GM23338 (cell line): ENCODE data around the gene CD276. TPM values are rescaled to one million over a fixed set of nuclear protein-coding genes. Genes with fewer than 3 reads are reported as not detected.

Experiments used
- ATAC-seq: fragments of 200-7000 bp; cut with Tn5 transposase; 3 replicates; pipeline ENCODE4 v1.9.1; 2020
- DNase-seq: peaks from one replicate; pipeline ENCODE4 v3.0.0-alpha.2; 2015; ENCODE audit warnings: low spot score
- H2AFZ ChIP-seq: fragments of 200-600 bp; sonication (generic); 2 replicates; pipeline ENCODE4 v1.8.0; 2016; ENCODE audit warnings: antibody characterized with exemption, mild to moderate bottlenecking, moderate library complexity
- H3F3A ChIP-seq: fragments of 200-600 bp; sonication (generic); replicated peaks from 2 replicates; pipeline ENCODE4 v1.8.0; 2017; ENCODE audit warnings: antibody characterized with exemption, mixed run types, low read depth
- H3K27ac ChIP-seq: fragments of 200-600 bp; sonication (generic); 2 replicates; pipeline ENCODE4 v1.6.1; 2016; ENCODE audit warnings: low read depth
- H3K27me3 ChIP-seq: fragments of 200-600 bp; sonication (generic); 2 replicates; pipeline ENCODE4 v1.8.0; 2016; ENCODE audit warnings: mild to moderate bottlenecking, mixed run types, moderate library complexity; ENCODE audit not compliant: insufficient read depth
- H3K36me3 ChIP-seq: fragments of 200-600 bp; sonication (generic); 2 replicates; pipeline ENCODE4 v1.8.0; 2016; ENCODE audit warnings: mild to moderate bottlenecking; ENCODE audit not compliant: insufficient read depth
- H3K4me1 ChIP-seq: fragments of 200-600 bp; sonication (generic); 2 replicates; pipeline ENCODE4 v1.8.0; 2016; ENCODE audit warnings: mild to moderate bottlenecking, moderate library complexity; ENCODE audit not compliant: insufficient read depth
- H3K4me2 ChIP-seq: fragments of 200-600 bp; sonication (generic); 2 replicates; pipeline ENCODE4 v1.7.1; 2017; ENCODE audit warnings: mixed run types
- H3K4me3 ChIP-seq: fragments of 200-600 bp; sonication (generic); 2 replicates; pipeline ENCODE4 v1.6.1; 2016; ENCODE audit warnings: mixed run types
- H3K79me2 ChIP-seq: fragments of 200-600 bp; sonication (generic); replicated peaks from 2 replicates; pipeline ENCODE4 v1.8.0; 2017; ENCODE audit warnings: mild to moderate bottlenecking; ENCODE audit not compliant: insufficient read depth
- H3K9me2 ChIP-seq: fragments of 200-600 bp; sonication (generic); 2 replicates; pipeline ENCODE4 v1.8.0; 2017; ENCODE audit not compliant: insufficient read depth
- H4K20me1 ChIP-seq: fragments of 200-600 bp; sonication (generic); replicated peaks from 2 replicates; pipeline ENCODE4 v1.8.0; 2017; ENCODE audit warnings: mild to moderate bottlenecking; ENCODE audit not compliant: insufficient read depth
- H3K27ac Mint-ChIP-seq: 2 replicates; pipeline ENCODE4 v1.8.0; 2020; ENCODE audit warnings: inconsistent platforms, mild to moderate bottlenecking, moderate library complexity, mixed read lengths
- H3K27me3 Mint-ChIP-seq: 3 replicates; pipeline ENCODE4 v1.8.0; 2022; ENCODE audit warnings: low read depth, mild to moderate bottlenecking, moderate library complexity, mixed read lengths, inconsistent platforms; ENCODE audit not compliant: insufficient read depth, poor library complexity
- H3K36me3 Mint-ChIP-seq: 3 replicates; pipeline ENCODE4 v1.8.0; 2021; ENCODE audit warnings: low read depth, mild to moderate bottlenecking, inconsistent platforms, moderate library complexity, mixed read lengths
- H3K4me1 Mint-ChIP-seq: 3 replicates; pipeline ENCODE4 v1.8.0; 2020; ENCODE audit warnings: mild to moderate bottlenecking, inconsistent platforms, mixed read lengths
- H3K4me3 Mint-ChIP-seq: 3 replicates; pipeline ENCODE4 v1.8.0; 2021; ENCODE audit warnings: moderate library complexity, mild to moderate bottlenecking, inconsistent platforms, mixed read lengths
- H3K9me3 Mint-ChIP-seq: 3 replicates; pipeline ENCODE4 v1.8.0; 2020; ENCODE audit warnings: moderate library complexity, mild to moderate bottlenecking, inconsistent platforms, mixed read lengths
- CREB1 ChIP-seq: fragments of 250-450 bp; sonication (Bioruptor Pico); IDR thresholded peaks from 2 replicates; pipeline ENCODE4 v1.5.0; 2020; ENCODE audit warnings: low read depth, mild to moderate bottlenecking, moderate library complexity
- ETS1 ChIP-seq: IDR thresholded peaks from 2 replicates; pipeline ENCODE4 v1.6.1; 2016; ENCODE audit warnings: antibody characterized with exemption
- EZH2phosphoT487 ChIP-seq: fragments of 200-600 bp; sonication (generic); IDR thresholded peaks from one replicate; pipeline ENCODE4 v1.8.1; 2018; ENCODE audit warnings: antibody characterized with exemption; ENCODE audit not compliant: unreplicated experiment
- NANOG ChIP-seq: IDR thresholded peaks from 2 replicates; pipeline ENCODE4 v1.6.1; 2016; ENCODE audit warnings: antibody characterized with exemption, borderline replicate concordance
- ZNF462 ChIP-seq: fragments of 250-450 bp; sonication (Bioruptor Pico); IDR thresholded peaks from 2 replicates; pipeline ENCODE4 v1.5.0; 2020; ENCODE audit warnings: mild to moderate bottlenecking, moderate library complexity
- polyA plus RNA-seq: library from polyadenylated mRNA; unstranded; fragments of >200 nt; fragmentation: Nextera tagmentation; extraction: Ambion mirVana; gene quantifications from 2 replicates; pipeline ENCODE4 v1.2.1, GENCODE V29; 2016
- total RNA-seq: library from RNA; depleted of rRNA; stranded (reverse); fragments of >200 nt; shearing (Covaris generic); gene quantifications from 2 replicates; pipeline ENCODE4 v1.2.3, GENCODE V29; 2014

CD276 gene
- total and polyA plus RNA-seq, 2 experiments from 2014 or later: 60.9 to 158 TPM

- H3K27ac Mint-ChIP-seq: no peak overlapping the region
- no peaks in the 10 kb centered on the region for H3K36me3 Mint-ChIP-seq
- H3K9me3 Mint-ChIP-seq: no peaks in the 10 kb centered on the region
- no peaks in the 10 kb centered on the region for H3K9me2 ChIP-seq
- H3K36me3 ChIP-seq: no peaks in the 10 kb centered on the region
- H3K4me1 Mint-ChIP-seq: peaks cover under 1% of the 10 kb centered on the region; the same call in 1 of the 3 replicates
- no peak for DNase-seq
- H3K4me3 ChIP-seq: no peak overlapping the region
- peaks cover 2% of the 10 kb centered on the region; the same call in 1 of the 2 replicates for H3K4me1 ChIP-seq
- no peak for TF ChIP-seq CREB1 (CRISPR knock-in tag)
- TF ChIP-seq ETS1: no peak
- no peak for TF ChIP-seq EZH2phosphoT487
- TF ChIP-seq NANOG: no peak
- no peak for TF ChIP-seq ZNF462 (CRISPR knock-in tag)
- H3K27me3 ChIP-seq: no peaks in the 10 kb centered on the region
- no peaks in the 10 kb centered on the region for H4K20me1 ChIP-seq
- peaks cover 2% of the 10 kb centered on the region for H3K27me3 Mint-ChIP-seq
- H3K27ac ChIP-seq: no peak overlapping the region
- no peaks in the 10 kb centered on the region for H3K79me2 ChIP-seq
- H3K4me3 Mint-ChIP-seq: no peak overlapping the region
- no peak overlapping the region for H3K4me2 ChIP-seq
- no peak for ATAC-seq
- H3F3A ChIP-seq: no peaks in the 10 kb centered on the region
- no peak overlapping the region for H2AFZ ChIP-seq
Measured at GRCh38 chr15:73760330-73761329, 76.4 kb downstream of the CD276 start.
